ENCODE measurements around the gene PIGO.

GRCh38 chr9:35073279-35073612 is 23.1 kb downstream of the PIGO start:
- TF ChIP-seq CTCF (IDR thresholded peaks at IDR 0.05; ENCODE audit: low read length) (no peak), EZH2phosphoT487 (IDR thresholded peaks at IDR 0.05; ENCODE audit: low read length) (no peak)

All from MM.1S (cell line).